Measurements from ENCODE around the gene SNHG17.
A peak's percentile ranks its signal among the peaks of the same experiment; 100 is the strongest.
"Not testable (repeated sequence)": the region's sequence is repeated elsewhere in the genome, so short reads cannot be mapped to it uniquely, and the experiment has no call there.

The SNHG17 gene

DNA sequence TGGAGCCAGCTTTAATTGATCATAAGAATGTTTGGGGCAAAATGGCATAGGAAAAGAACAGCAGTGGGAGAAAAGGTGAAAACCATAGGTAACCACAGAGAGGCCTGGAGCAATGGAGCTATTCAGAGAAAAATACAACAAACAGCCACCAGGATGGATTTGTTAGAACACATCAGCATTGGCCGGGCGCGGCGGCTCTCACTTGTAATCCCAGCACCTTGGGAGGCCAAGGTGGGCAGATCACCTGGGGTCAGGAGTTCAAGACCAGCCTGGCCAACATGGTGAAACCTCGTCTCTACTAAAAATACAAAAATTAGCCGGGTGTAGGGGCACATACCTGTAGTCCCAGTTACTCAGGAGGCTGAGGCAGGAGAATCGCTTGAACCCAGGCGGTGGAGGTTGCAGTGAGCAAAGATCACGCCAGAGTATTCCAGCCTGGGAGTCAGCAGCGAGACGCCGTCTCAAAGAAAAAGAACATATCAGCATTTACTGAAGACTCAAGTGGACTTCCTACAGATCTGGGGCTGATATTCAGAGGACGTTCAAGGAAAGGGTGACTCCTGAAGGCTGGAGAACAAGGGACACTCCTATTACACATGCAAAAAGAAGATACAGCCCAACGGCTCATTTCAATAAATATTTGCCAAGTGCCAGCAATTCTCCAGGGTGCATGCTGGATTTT lies 20.2 kb downstream of the SNHG17 start:
- DNase-seq, result no peak

DNA sequence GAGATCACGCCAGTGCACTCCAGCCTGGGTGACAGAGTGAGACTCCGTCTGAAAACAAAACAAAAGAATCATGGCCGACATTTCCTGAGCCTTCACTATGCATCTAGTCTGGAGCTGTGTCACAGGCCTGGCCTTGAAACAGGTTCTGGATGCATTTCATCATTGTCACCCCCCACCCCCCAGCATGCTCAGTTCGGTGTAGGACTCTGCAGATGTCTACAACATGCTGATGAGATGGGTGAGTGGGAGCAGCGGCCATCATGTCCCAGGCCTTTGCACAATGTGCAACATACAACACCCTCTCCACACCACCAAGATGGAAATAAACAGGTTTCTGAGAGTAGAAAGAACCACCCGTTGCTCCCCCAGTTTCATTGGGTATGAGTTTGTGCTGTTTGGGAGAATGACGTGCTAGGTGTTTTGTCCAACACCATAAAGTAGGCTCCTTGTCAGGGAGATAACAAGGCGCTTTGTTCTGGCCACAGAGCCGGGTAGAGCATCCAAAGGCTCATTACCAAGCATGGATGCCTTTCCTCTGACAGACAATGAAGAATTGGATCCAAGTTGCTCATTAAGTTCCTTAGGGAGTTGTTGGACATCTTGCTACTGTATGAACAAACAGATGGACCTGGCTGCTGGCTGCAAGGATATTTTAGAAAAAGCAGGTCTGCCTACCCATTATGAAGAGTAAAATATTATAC lies 22.1 kb downstream of the SNHG17 start:
- DNase-seq, result no peak

- not testable (repeated sequence) for DNase-seq
These were observed 27.3 kb downstream of the SNHG17 start for GRCh38 chr20:38407822-38408221.

DNA sequence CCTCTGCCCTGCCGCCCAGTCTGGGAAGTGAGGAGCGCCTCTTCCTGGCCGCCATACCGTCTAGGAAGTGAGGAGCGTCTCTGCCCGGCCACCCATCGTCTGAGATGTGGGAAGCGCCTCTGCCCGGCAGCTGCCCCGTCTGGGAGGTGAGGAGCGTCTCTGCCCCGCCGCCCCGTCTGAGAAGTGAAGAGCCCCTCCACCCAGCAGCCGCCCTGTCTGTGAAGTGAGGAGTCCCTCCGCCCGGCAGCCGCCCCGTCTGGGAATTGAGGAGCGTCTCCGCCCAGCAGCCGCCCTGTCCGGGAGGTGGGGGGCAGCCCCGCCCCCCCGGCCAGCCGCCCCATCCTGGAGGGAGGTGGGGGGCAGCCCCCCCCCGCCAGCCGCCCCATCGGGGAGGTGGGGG lies 27.8 kb downstream of the SNHG17 start:
- DNase-seq, result no peak

- no peak for DNase-seq
These were observed 28.7 kb downstream of the SNHG17 start for GRCh38 chr20:38406476-38406875.

GRCh38 chr20:38405132-38405531 lies 30.0 kb downstream of the SNHG17 start:
- no peak for DNase-seq

DNA sequence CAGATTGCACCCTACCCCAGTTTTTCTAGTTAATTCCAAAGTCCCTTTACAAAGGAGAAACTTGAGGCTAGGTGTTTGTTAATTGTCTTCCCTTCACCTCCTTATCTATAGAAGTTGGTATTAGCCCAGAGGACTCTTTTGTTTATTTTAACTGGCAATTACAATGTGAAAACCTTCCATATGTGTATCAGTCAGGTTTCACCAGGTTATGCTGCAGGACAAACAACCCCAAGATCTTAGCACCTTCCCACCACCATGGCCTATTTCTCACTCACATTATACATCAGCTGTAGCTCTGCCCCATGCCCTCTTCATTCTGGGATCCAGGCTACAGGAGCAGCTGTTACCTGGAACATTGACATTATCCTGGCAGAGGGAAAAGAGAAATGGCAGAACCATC lies 31.1 kb downstream of the SNHG17 start:
- no peak for DNase-seq

- DNase-seq, result no peak
These were observed 32.3 kb downstream of the SNHG17 start for GRCh38 chr20:38402816-38403215.

DNA sequence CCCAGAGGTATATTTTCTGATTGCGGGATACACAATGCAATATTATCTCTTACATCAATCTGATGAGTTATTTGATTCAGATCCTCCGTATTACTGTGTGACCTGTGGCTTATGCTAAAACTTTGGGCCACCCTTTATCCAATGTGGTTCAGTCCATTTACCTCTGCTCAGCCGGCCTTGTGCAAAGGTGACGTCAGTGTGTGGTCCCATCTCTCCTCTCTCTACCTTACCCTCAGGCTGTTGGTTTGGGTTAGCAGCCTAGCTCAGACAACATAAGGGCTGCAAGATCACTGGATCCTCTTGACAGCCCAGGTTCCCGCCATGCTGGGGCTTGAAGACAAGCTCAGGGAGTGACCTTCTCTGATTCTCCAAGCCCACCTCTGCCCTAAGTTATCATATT lies 33.0 kb downstream of the SNHG17 start:
- no peak for DNase-seq

DNA sequence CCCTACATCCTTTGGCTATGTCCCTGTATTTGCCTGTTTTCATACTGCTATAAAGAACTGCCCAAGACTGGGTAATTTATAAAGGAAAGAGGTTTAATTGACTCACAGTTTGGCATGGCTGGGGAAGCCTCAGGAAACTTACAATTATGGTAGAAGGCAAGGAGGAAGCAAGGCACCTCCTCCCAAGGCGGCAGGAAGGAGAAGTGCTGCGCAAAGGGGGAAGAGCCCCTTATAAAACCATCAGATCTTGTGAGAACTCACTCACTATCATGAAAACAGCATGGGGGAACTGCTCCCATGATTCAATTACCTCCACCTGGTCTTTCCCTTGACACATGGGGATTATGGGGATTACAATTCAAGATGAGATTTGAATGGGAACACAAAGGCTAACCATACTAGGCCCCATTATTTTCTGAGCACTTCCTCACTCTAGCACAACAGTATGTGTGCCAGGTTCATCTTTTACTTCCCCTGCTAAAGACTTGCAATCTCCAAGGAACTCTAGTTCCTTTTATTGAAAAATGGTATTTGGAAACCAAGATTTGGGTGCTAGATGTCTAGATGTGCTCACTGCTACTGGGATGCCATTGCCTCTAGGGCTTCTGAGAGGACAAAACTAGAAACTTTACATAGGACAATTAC lies 39.3 kb downstream of the SNHG17 start:
- DNase-seq, result not testable (repeated sequence)

GRCh38 chr20:38395165-38395564 lies 40.0 kb downstream of the SNHG17 start:
- DNase-seq, result no peak

- DNase-seq, result no peak
These were observed 41.9 kb downstream of the SNHG17 start for GRCh38 chr20:38393259-38393658.

DNA sequence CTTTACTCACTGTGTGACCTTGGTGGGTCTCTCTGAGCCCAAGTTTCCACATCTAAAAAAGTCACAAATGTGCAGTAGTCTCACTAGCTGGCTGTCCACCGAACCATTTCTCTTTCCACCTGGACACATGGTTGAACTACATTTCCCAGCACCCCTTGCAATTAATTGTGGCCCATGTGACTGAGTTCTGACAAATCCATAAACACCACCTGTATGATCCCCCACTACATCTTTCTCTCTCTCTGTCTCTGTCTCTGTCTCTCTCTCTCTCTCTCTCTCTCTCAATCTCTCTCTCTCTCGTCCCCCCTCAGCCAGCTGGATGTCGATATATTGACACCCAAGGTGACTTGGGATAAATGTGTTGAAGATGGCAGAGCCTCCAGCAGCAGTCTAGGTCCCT lies 42.8 kb downstream of the SNHG17 start:
- DNase-seq, result no peak

DNA sequence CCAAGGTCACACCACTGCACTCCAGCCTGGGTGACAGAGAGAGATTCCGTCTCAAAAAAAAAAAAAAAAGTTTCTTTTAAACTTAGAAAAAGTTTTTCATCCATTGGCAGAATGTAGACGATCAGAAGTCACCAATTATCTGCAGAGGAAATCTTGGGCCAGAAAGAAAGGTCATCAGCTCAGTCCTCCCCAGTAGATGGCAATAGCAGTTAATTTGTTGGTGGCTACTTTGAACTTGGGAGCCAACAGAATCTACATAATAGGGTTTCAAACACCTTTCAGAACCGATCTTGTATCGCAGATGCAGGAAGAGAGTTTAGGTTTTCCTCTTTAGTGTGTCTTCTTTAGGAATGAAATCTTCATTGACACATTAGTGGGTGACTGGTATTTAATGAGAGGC lies 47.2 kb downstream of the SNHG17 start:
- DNase-seq, result peak; percentile 9

DNA sequence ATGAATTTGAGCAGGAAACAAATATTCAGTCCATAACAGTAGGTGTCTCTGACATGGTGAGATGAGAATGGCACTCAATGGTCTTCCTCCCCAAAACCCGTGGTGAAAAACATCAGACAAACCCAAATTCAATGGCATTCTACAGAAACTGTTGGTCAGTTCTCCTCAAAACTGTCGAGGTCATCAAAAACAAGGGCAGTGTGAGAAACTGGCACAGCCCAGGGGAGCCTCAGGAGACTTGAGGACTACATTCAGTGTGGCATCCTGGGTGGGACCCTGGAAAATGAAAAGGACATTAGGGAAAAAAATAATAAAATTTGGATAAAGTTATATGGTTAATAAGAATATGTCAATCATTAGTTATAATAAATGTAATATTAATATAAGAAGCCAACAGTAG lies 48.3 kb downstream of the SNHG17 start:
- no peak for DNase-seq

GRCh38 chr20:38386004-38386403 lies 49.1 kb downstream of the SNHG17 start:
- DNase-seq, result no peak

DNA sequence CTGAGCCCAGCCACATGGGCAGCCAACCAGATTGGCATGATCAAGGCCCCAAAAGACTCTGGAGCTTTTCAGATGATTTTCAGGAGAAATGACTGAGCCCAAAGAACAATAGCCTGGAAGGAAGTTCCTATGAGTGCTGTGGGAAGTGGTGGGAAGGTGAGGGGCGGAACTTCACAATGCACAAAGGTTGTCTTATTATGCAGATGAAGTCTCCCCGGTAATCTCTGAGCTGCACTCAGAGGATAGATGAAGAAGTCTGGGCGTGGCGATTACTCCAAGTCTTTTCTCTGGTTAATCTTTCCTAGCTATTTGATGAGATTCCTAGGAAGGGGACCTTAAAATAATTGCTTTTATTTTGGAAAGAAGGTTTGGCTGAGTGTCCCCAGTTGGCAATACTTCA lies 52.0 kb downstream of the SNHG17 start:
- no peak for DNase-seq

DNA sequence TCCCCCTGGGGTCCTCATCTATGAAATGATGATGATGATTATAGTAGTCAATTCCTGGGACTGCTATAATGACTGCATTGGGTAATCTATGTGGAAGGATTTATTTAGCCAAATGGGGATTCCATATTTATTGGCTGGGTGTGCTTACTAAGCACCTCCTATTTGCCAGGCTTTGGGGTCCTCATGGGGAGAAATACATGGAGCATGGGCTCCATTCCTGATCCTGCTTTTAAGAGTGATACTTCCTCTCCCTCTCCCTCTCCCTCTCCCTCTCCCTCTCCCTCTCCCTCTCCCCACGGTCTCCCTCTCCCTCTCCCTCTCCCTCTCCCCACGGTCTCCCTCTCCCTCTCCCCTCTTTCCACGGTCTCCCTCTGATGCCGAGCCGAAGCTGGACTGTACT lies 57.3 kb downstream of the SNHG17 start:
- not testable (repeated sequence) for DNase-seq

- no peak for DNase-seq
These were observed 58.0 kb downstream of the SNHG17 start for GRCh38 chr20:38377039-38377685.

GRCh38 chr20:38373898-38374297 lies 61.2 kb downstream of the SNHG17 start:
- DNase-seq, result no peak

DNA sequence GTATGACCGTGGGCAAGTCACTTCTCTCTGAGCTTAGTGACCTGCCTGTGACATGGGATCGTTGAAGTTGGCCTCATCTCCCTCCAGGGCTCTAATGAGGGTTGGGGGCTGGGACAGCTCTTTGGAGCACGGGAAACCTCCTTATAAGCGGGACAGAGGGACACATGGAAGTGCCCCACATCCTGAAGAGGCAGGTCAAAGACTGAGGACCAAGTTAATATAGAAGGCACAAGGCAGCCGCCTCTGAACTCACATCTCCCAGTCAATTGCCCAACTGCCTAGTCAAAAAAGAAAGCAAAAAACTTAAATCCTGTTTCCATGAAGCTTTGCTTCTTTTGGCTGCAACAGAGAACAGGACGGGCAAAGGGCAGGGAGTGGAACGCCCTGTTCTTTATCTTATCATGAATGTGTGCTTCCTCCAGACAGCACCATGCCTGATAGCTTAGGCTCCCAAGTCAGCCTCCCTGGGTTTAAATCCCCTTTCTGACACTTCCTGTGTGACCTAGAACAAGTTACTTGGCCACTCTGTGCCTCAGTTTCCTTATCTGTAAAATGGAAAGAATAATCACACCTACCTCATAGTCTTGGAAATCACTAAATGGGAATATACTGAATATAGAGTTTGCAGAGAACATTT lies 61.8 kb downstream of the SNHG17 start:
- peak; percentile 79 for DNase-seq

- no peak for DNase-seq
These were observed 62.3 kb downstream of the SNHG17 start for GRCh38 chr20:38372806-38373205.

Data from hematopoietic multipotent progenitor cell treated with erythropoietin and hydrocortisone succinate and interleukin-3 and kit ligand, for 8 days (in vitro differentiated cells).